Right atrium auricular region (tissue), 2 donors: ENCODE results near the gene ZC3H4. TPM values are rescaled to one million over a fixed set of nuclear protein-coding genes. Genes with fewer than 3 reads are reported as not detected.

ENCODE experiments used
- DNase-seq: peaks from one replicate; pipeline ENCODE4 v3.0.0-alpha.2; 2019; ENCODE audit warnings: low spot score
- H3K27ac ChIP-seq, 2 donors: fragments of 200-600 bp; sonication (generic); 1 replicate in 1 of 2; 2 replicates in 1 of 2; pipeline ENCODE4 v1.5.1; 2016 to 2019
- H3K27me3 ChIP-seq, 2 donors: fragments of 200-600 bp; sonication (generic); one replicate each; pipeline versions ENCODE4 v1.5.1 to v1.6.0; 2017 to 2019
- H3K36me3 ChIP-seq: fragments of 200-600 bp; sonication (generic); one replicate; pipeline ENCODE4 v1.5.1; 2016
- H3K4me1 ChIP-seq, 2 donors: fragments of 200-600 bp; sonication (generic); one replicate each; pipeline versions ENCODE4 v1.5.1 to v1.6.0; 2017 to 2019
- H3K4me3 ChIP-seq, 2 donors: fragments of 200-600 bp; sonication (generic); 1 replicate in 1 of 2; 2 replicates in 1 of 2; pipeline ENCODE4 v1.5.1; 2017 to 2019; ENCODE audit warnings: mild to moderate bottlenecking in 1 of 2, moderate library complexity in 1 of 2
- H3K9me3 ChIP-seq, 2 donors: fragments of 200-600 bp; sonication (generic); one replicate each; pipeline ENCODE4 v1.5.1; 2019
- total RNA-seq, 2 donors: library from RNA; depleted of rRNA; stranded (reverse); fragments of >200 nt; gene quantifications; one replicate each; pipeline ENCODE4 v1.1.0, GENCODE V29; 2016
- TF ChIP-seq, protein P1 (sequence below), 2 donors: fragments of 200-600 bp; sonication (generic); IDR thresholded peaks; one replicate each; pipeline ENCODE4 v1.5.1; 2019; ENCODE audit warnings: antibody characterized with exemption in 2 of 2

The ZC3H4 gene
- 10 to 100 TPM; 15.4 to 18.0 TPM for total RNA-seq

DNA sequence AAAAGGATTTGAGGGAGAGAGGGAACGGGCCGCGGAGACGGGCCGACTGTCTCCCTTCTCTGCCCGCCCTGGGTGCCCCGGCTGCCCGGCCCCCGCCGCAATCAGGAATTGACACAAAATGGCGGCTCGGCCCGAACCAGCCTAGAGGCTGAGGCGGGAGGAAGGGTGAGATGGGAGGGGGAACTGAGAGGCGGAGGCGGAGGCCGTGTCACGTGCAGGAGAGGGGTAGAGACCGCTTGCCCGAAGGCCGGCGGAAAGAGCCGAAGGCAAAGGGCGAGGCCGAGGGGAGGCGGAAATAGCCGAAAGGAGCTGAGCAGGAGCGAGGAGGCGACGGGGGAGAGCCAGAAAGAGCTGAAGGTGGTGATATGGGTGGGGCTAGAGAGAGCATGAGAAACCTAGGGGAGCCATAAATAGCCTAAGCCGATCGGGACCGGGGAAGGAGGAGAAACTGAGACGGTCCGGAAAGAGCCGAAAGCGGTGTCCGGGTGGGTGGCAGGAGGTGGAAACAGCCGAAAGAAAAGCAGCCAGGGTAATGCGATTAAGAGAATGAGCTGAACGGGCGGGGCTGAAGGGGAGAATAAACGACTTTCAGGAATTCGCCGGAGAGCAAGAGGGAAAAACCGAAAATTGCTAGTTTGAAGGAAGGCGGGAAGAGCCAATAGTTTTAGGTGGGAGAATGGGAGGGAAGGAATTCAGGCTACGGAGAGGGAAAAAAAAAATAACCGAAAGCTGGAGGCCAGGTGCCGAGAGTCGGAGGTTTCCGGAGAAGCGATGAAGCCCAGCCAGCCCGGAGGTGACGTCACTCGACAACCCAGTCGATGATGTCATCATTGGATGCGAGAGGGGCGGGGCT is at the start of gene ZC3H4:
Gene ZC3H4, minus strand, starts transcription at position 780 of the 853 bp plus-strand sequence. CDS start 1,192 bp downstream, outside the sequence.
- Histone ChIP-seq H3K36me3 (no peaks in the 10 kb centered on the region), H3K4me1 (peaks cover 0 to 32% of the 10 kb centered on the region in 2 donors), H3K9me3 (no peaks in the 10 kb centered on the region), H3K27ac (peak within 1 kb of the TSS; percentile 99 to 100), H3K27me3 (no peaks in the 10 kb centered on the region), H3K4me3 (peak within 1 kb of the TSS; percentile 76 to 98)
- TF ChIP-seq, protein P1, sequence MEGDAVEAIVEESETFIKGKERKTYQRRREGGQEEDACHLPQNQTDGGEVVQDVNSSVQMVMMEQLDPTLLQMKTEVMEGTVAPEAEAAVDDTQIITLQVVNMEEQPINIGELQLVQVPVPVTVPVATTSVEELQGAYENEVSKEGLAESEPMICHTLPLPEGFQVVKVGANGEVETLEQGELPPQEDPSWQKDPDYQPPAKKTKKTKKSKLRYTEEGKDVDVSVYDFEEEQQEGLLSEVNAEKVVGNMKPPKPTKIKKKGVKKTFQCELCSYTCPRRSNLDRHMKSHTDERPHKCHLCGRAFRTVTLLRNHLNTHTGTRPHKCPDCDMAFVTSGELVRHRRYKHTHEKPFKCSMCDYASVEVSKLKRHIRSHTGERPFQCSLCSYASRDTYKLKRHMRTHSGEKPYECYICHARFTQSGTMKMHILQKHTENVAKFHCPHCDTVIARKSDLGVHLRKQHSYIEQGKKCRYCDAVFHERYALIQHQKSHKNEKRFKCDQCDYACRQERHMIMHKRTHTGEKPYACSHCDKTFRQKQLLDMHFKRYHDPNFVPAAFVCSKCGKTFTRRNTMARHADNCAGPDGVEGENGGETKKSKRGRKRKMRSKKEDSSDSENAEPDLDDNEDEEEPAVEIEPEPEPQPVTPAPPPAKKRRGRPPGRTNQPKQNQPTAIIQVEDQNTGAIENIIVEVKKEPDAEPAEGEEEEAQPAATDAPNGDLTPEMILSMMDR (IDR thresholded peaks at IDR 0.05): no peak
- peak; percentile 99 for DNase-seq

DNA sequence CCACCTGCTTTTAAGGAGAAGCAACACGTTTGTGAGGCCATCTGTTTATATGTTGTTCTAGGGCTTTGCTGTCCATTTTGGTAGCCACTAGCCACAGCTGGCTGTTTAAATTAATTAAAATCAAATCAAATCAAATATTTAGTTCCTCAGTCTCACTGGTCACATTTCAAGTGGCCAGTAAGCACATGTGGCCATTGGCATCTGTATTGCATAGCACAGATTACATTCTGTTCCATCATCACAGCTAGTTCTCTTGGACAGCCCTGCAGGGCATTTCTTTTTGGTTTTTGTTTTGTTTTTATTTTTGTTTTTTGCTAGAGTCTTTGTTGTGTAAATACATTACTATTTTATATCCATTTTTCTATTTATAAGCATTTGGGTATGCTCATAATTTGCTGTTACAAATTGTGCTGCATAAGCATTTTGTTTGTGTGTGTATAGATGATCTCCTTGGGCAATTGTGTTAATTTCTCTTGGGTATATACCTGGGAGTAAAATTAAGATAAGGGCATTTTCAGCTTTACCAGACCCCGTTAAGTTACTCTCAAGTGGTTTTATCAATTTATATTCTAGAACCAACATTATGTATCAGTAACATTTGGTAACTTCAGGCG is 48.4 kb upstream of the ZC3H4 start:
- no peak overlapping the region for H3K4me3 ChIP-seq
- no peaks in the 10 kb centered on the region for H3K9me3 ChIP-seq
- no peak for DNase-seq
- no peaks in the 10 kb centered on the region for H3K36me3 ChIP-seq
- no peaks in the 10 kb centered on the region for H3K27me3 ChIP-seq
- H3K4me1 ChIP-seq: peaks cover 0 to 28% of the 10 kb centered on the region in 2 donors
- H3K27ac ChIP-seq: no peak overlapping the region
- TF ChIP-seq, protein P1 (IDR thresholded peaks at IDR 0.05): no peak

DNA sequence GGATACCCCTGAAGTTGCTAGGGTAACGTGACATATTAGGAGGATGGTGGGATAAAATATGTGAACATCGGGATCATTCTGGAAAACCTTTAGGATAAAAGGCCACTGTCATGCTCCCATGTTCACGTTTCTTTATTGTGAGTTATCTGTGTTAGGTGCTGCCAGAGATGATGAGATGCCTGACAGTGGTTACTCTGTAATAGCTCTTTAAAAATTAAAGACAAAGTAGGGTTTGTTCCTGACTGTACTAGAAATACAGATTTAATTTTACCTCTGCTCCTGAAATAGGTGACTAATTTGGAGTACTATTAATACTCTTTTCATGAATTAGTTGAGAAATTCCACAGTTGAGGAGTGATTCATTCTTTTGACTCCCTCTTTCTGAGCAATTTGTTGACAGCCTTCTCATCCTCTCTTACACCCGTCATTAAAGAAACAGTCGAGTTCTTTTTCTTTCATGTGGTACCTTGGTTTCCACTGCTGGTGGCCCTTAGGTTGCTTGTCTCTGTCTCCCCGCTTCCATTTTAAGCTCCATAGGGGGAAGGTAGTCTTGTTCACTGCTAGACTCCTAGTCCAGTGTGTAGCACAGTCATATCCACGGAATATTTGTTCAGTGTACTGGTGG is 45.4 kb upstream of the ZC3H4 start:
- no peaks in the 10 kb centered on the region for H3K9me3 ChIP-seq
- TF ChIP-seq, protein P1 (IDR thresholded peaks at IDR 0.05): no peak
- peak overlapping the region; percentile 79 to 80 for H3K27ac ChIP-seq
- no peaks in the 10 kb centered on the region for H3K27me3 ChIP-seq
- H3K4me3 ChIP-seq: no peak overlapping the region
- no peak for DNase-seq
- peaks cover 19% of the 10 kb centered on the region for H3K36me3 ChIP-seq
- peaks cover 0 to 36% of the 10 kb centered on the region in 2 donors for H3K4me1 ChIP-seq

DNA sequence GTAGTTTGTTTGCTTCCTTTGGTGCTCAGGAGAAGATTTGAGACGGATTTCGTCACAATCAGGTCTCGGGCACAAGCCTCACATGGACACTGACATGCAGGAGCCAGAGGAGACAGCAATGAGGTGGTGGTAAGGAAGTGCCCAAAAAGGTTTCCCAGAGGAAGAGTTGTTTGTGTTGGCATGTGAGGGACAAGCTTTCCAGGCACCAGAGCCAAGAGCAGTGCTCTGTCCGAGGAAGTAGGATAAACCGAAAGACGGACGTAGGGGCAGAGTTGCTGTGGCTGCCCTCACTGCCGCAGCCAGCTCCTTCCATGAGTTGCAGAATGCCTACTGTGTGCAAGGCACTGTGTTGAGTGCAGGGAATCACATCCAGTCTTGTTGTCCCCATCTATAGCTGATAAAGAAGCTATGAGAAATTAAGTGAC is 44.8 kb upstream of the ZC3H4 start:
- Histone ChIP-seq H3K27ac (peak overlapping the region; percentile 79 to 80), H3K9me3 (no peaks in the 10 kb centered on the region), H3K4me3 (no peak overlapping the region), H3K36me3 (peaks cover 19% of the 10 kb centered on the region), H3K4me1 (peaks cover 0 to 36% of the 10 kb centered on the region in 2 donors), H3K27me3 (no peaks in the 10 kb centered on the region)
- TF ChIP-seq, protein P1 (IDR thresholded peaks at IDR 0.05): no peak
- no peak for DNase-seq

DNA sequence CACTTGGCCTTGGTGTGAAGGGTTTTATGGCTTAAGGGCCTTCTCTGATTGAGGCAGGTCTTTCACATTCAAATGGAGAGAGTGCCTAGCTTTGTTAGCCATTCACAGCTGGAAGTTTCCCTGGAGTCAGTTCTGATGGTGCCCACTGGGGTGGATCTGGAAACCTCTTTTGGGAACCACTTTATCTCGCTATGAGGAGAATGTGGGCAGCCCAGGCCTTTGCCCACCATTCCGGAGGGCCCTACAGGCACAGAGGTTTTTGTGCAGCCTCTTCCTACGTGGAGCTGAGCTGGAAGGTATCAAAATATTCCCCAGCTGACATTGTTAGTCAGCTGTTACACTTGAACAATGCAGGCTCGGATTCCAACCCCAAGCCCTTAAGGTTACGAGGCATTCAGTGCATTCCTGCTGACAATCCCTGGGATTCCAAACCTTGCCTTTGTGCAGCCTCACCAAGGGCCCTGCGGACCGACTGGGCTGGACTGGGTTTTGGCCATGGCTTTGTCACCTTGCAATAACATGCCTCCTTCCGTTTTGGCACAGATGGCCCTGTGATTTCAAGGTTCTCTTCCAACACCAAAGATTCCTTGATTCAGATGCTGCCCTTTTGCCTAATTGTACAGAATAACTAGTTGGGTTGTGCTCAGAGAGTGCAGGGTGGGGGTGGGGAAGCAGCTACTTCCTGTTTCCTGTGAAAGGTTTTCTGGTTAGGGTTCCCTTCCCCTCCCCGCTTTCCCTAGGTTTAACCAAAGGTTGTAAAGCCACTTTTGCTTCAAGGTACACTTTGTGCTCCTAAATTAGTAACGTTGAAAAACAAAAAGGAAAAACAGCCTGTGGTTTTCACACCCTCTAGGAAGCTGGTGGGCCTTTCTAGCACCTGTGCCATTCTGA is 44.1 kb upstream of the ZC3H4 start:
- H3K27me3 ChIP-seq: no peaks in the 10 kb centered on the region
- peak; percentile 80 for DNase-seq
- peaks cover 25% of the 10 kb centered on the region for H3K36me3 ChIP-seq
- TF ChIP-seq, protein P1 (IDR thresholded peaks at IDR 0.05): peak in 1 of 2 donors; percentile 26
- no peak overlapping the region for H3K4me3 ChIP-seq
- H3K4me1 ChIP-seq: peaks cover 0 to 36% of the 10 kb centered on the region in 2 donors
- H3K9me3 ChIP-seq: no peaks in the 10 kb centered on the region
- H3K27ac ChIP-seq: peak overlapping the region; percentile 79 to 80
